ENCODE results near the gene EXOC7. TPM values are rescaled to one million over a fixed set of nuclear protein-coding genes. Genes with fewer than 3 reads are reported as not detected.

EXOC7 gene
- polyA plus RNA-seq, 1 donor (not counting 4 experiments of a cell fraction or from before 2014, with no cell fraction given) = 60.6 TPM

GRCh38 chr17:76086384-76086783, 17.2 kb downstream of the EXOC7 start:
- TF ChIP-seq CTCF (optimal IDR thresholded peaks at IDR 0.05 in 1 of 3, IDR thresholded peaks at IDR 0.05 in 1 of 3, conservative IDR thresholded peaks at IDR 0.05 in 1 of 3; ENCODE audit: extremely low read depth in 1 of 3, insufficient read depth in 2 of 3, low read length in 3 of 3) = no peak
- TF ChIP-seq EZH2 (IDR thresholded peaks at IDR 0.05; ENCODE audit: low read length) = no peak
- H3K9ac ChIP-seq (ENCODE audit: control insufficient read depth, extremely low read depth, insufficient read depth, low read length) = no peak overlapping the region
- no peaks in the 10 kb centered on the region for H4K20me1 ChIP-seq (ENCODE audit: control insufficient read depth, extremely low read depth, insufficient read depth, low read length)
- H3K36me3 ChIP-seq (ENCODE audit: control insufficient read depth in 2 of 2, extremely low read depth in 1 of 2, insufficient read depth in 2 of 2, low read length in 2 of 2) = peaks cover 36 to 54% of the 10 kb centered on the region in 2 experiments
- no peaks in the 10 kb centered on the region for H3K4me1 ChIP-seq (ENCODE audit: control insufficient read depth, extremely low read depth, insufficient read depth, low read length)
- no peak overlapping the region for H2AFZ ChIP-seq (ENCODE audit: control insufficient read depth, low read length)
- H3K4me3 ChIP-seq (ENCODE audit: control insufficient read depth in 2 of 3, extremely low read depth in 1 of 3, insufficient read depth in 2 of 3, low read depth in 1 of 3, low read length in 3 of 3) = no peak overlapping the region
- no peaks in the 10 kb centered on the region for H3K9me1 ChIP-seq (ENCODE audit: control insufficient read depth, extremely low read depth, insufficient read depth, low read length)
- no peak for DNase-seq (ENCODE audit: low read depth, low spot score)
- dilution Hi-C loops (cut with MboI; ENCODE audit: extremely low pct_ligation_motif_present, low sequenced_read_pairs) = no loop called here
- no peaks in the 10 kb centered on the region for H3K79me2 ChIP-seq (ENCODE audit: control insufficient read depth, insufficient read depth, low read length)
- no peak overlapping the region for H3K4me2 ChIP-seq (ENCODE audit: control insufficient read depth, extremely low read depth, insufficient read depth, low read depth, low read length)
- no peaks in the 10 kb centered on the region for H3K9me3 ChIP-seq (ENCODE audit: control insufficient read depth, low read depth, low read length)
- no peak for FAIRE-seq
- H3K27me3 ChIP-seq (ENCODE audit: control insufficient read depth, extremely low read depth, insufficient read depth, low read length) = no peaks in the 10 kb centered on the region
- H3K27ac ChIP-seq (ENCODE audit: control insufficient read depth, insufficient read depth, low read length) = no peak overlapping the region

- no peaks in the 10 kb centered on the region for H3K4me1 ChIP-seq (ENCODE audit: control insufficient read depth, extremely low read depth, insufficient read depth, low read length)
- dilution Hi-C loops (cut with MboI; ENCODE audit: extremely low pct_ligation_motif_present, low sequenced_read_pairs) = no loop called here
- no peak overlapping the region for H3K9ac ChIP-seq (ENCODE audit: control insufficient read depth, extremely low read depth, insufficient read depth, low read length)
- H4K20me1 ChIP-seq (ENCODE audit: control insufficient read depth, extremely low read depth, insufficient read depth, low read length) = no peaks in the 10 kb centered on the region
- H3K9me1 ChIP-seq (ENCODE audit: control insufficient read depth, extremely low read depth, insufficient read depth, low read length) = no peaks in the 10 kb centered on the region
- H3K79me2 ChIP-seq (ENCODE audit: control insufficient read depth, insufficient read depth, low read length) = no peaks in the 10 kb centered on the region
- DNase-seq (ENCODE audit: low read depth, low spot score) = no peak
- no peaks in the 10 kb centered on the region for H3K9me3 ChIP-seq (ENCODE audit: control insufficient read depth, low read depth, low read length)
- no peak for TF ChIP-seq CTCF (optimal IDR thresholded peaks at IDR 0.05 in 1 of 3, IDR thresholded peaks at IDR 0.05 in 1 of 3, conservative IDR thresholded peaks at IDR 0.05 in 1 of 3; ENCODE audit: extremely low read depth in 1 of 3, insufficient read depth in 2 of 3, low read length in 3 of 3)
- FAIRE-seq = no peak
- no peak overlapping the region for H2AFZ ChIP-seq (ENCODE audit: control insufficient read depth, low read length)
- H3K27me3 ChIP-seq (ENCODE audit: control insufficient read depth, extremely low read depth, insufficient read depth, low read length) = no peaks in the 10 kb centered on the region
- H3K4me3 ChIP-seq (ENCODE audit: control insufficient read depth in 2 of 3, extremely low read depth in 1 of 3, insufficient read depth in 2 of 3, low read depth in 1 of 3, low read length in 3 of 3) = no peak overlapping the region
- H3K4me2 ChIP-seq (ENCODE audit: control insufficient read depth, extremely low read depth, insufficient read depth, low read depth, low read length) = no peak overlapping the region
- peaks cover 30 to 52% of the 10 kb centered on the region in 2 experiments for H3K36me3 ChIP-seq (ENCODE audit: control insufficient read depth in 2 of 2, extremely low read depth in 1 of 2, insufficient read depth in 2 of 2, low read length in 2 of 2)
- H3K27ac ChIP-seq (ENCODE audit: control insufficient read depth, insufficient read depth, low read length) = no peak overlapping the region
These were observed 17.7 kb downstream of the EXOC7 start for GRCh38 chr17:76085731-76086366.

Data from keratinocyte (primary cell).